Caco-2 (cell line): Measurements from ENCODE around the gene IL27RA. TPM values are rescaled to one million over a fixed set of nuclear protein-coding genes. Genes with fewer than 3 reads are reported as not detected.

Experiments used
- BruUV-seq: library from RNA; stranded (reverse); fragments of 400-500 nt; replicated peaks from 2 replicates; lab custom pipeline; 2021; lab: Mats Ljungman, UMichigan
- CTCF ChIA-PET: fragments of 300-600 bp; sonication (Branson Sonifier 250); formaldehyde crosslinking; loops from one replicate; lab custom pipeline; 2022; ENCODE audit warnings: antibody characterized with exemption; lab: Charles Lee
- POLR2A ChIA-PET: fragments of 300-600 bp; sonication (Branson Sonifier 250); formaldehyde crosslinking; loops from one replicate; lab custom pipeline; 2022; ENCODE audit warnings: antibody characterized with exemption; lab: Charles Lee
- DNase-seq, 2 experiments: peaks; one replicate each; pipeline versions ENCODE4 v3.0.0 to v3.0.0-alpha.2; 2020 to 2022
- H3K27me3 ChIP-seq: replicated peaks from 2 replicates; pipeline ENCODE4 v1.6.0; 2011; ENCODE audit warnings: low read length; ENCODE audit not compliant: control insufficient read depth, insufficient read depth
- H3K36me3 ChIP-seq: 2 replicates; pipeline ENCODE4 v1.5.1; 2011; ENCODE audit warnings: low read length; ENCODE audit not compliant: control insufficient read depth, insufficient read depth
- H3K4me1 ChIP-seq: fragments of 250-450 bp; sonication (Bioruptor Pico); 2 replicates; pipeline ENCODE4 v1.5.1; 2020; ENCODE audit warnings: mild to moderate bottlenecking
- H3K4me3 ChIP-seq: 2 replicates; pipeline ENCODE4 v1.5.1; 2011; ENCODE audit warnings: low read depth, mild to moderate bottlenecking, control low read depth, low read length
- H3K9me3 ChIP-seq: fragments of 250-450 bp; sonication (Bioruptor Pico); 2 replicates; pipeline ENCODE4 v1.5.1; 2020; ENCODE audit warnings: mild to moderate bottlenecking, moderate library complexity
- H3K27ac Mint-ChIP-seq: one replicate; pipeline ENCODE4 v1.8.0; 2022; ENCODE audit warnings: mixed read lengths; ENCODE audit not compliant: unreplicated experiment
- H3K27me3 Mint-ChIP-seq: one replicate; pipeline ENCODE4 v1.8.0; 2022; ENCODE audit warnings: mixed read lengths; ENCODE audit not compliant: insufficient read depth, unreplicated experiment
- H3K36me3 Mint-ChIP-seq: one replicate; pipeline ENCODE4 v1.8.0; 2022; ENCODE audit warnings: mild to moderate bottlenecking, mixed read lengths; ENCODE audit not compliant: insufficient read depth, unreplicated experiment
- H3K4me1 Mint-ChIP-seq: one replicate; pipeline ENCODE4 v1.8.0; 2022; ENCODE audit warnings: low read depth, mixed read lengths; ENCODE audit not compliant: unreplicated experiment
- H3K4me3 Mint-ChIP-seq: one replicate; pipeline ENCODE4 v1.8.0; 2022; ENCODE audit warnings: mild to moderate bottlenecking, moderate library complexity, mixed read lengths; ENCODE audit not compliant: unreplicated experiment
- H3K9me3 Mint-ChIP-seq: one replicate; pipeline ENCODE4 v1.8.0; 2022; ENCODE audit warnings: mixed read lengths; ENCODE audit not compliant: unreplicated experiment
- intact Hi-C: fragments of 100-400 bp; cut with micrococcal nuclease; formaldehyde crosslinking; loops from one replicate; pipeline ENCODE4 v1.10.0; 2022; ENCODE audit not compliant: unreplicated experiment
- total RNA-seq: library from RNA; stranded (reverse); gene quantifications from 2 replicates; pipeline ENCODE4 v1.2.3, GENCODE V29; 2022
- TF ChIP-seq, protein P1 (sequence below), 2 experiments: fragments of 200-600 bp in 1 of 2; IDR thresholded peaks; 1 replicate in 1 of 2; 2 replicates in 1 of 2; pipeline versions ENCODE4 v1.5.1 to v1.8.0; 2011 to 2022; ENCODE audit warnings: antibody characterized with exemption in 1 of 2, control low read depth in 1 of 2, inconsistent platforms in 1 of 2, low read depth in 1 of 2, low read length in 1 of 2, mild to moderate bottlenecking in 1 of 2, moderate library complexity in 1 of 2; ENCODE audit not compliant: insufficient read depth in 1 of 2, severe bottlenecking in 1 of 2, unreplicated experiment in 1 of 2

The IL27RA gene
- total RNA-seq, 1 experiment from 2014 or later, result 4.7 TPM

DNA sequence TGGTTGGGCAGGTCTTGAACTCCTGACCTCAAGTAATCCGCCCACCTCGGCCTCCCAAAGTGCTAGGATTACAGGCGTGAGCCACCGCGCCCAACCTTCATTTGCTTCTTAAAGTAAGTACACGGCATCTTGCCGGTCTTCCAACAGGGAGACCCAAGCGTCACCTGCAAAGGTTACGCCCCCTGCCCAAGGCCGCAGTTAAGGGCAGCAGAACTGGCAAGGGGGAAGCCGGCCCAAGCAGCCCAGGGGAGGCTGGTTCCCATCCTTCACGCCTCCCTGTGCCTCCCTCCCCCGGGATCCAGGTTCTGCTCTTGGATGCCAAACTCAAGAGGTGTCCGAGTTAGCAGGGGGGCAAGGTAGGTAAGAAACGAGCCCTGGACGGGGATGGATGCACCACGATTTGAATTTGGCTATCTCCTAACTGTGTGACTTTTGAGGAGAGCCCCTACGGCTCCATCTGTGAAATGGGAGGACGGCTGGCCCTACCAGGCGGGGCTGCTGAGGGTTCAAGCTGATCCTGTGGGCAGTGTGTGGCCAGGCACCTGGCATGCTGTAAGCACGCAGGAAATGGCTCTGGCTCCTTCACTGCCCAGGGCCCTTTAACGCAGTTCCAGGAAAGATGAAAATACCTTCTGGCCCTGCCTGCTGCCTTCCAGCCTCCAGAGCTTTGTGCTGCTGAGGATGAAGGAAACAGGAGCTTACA is 34.5 kb upstream of the IL27RA start:
- no peaks in the 10 kb centered on the region for H3K4me1 ChIP-seq
- Mint-ChIP-seq H3K27me3 (no peaks in the 10 kb centered on the region), H3K36me3 (peaks cover 6% of the 10 kb centered on the region), H3K4me1 (no peaks in the 10 kb centered on the region), H3K4me3 (no peak overlapping the region), H3K9me3 (no peaks in the 10 kb centered on the region), H3K27ac (no peak overlapping the region)
- ChIA-PET POLR2A (interaction anchor here (0.6 kb wide), 1 partner anchor 35 kb away, joined by 3 read pairs; the partner anchor contains the start of gene IL27RA), CTCF (no interaction called here)
- BruUV-seq, result no TSS peak
- DNase-seq, result no peak
- H3K27me3 ChIP-seq, result no peaks in the 10 kb centered on the region
- TF ChIP-seq, protein P1, sequence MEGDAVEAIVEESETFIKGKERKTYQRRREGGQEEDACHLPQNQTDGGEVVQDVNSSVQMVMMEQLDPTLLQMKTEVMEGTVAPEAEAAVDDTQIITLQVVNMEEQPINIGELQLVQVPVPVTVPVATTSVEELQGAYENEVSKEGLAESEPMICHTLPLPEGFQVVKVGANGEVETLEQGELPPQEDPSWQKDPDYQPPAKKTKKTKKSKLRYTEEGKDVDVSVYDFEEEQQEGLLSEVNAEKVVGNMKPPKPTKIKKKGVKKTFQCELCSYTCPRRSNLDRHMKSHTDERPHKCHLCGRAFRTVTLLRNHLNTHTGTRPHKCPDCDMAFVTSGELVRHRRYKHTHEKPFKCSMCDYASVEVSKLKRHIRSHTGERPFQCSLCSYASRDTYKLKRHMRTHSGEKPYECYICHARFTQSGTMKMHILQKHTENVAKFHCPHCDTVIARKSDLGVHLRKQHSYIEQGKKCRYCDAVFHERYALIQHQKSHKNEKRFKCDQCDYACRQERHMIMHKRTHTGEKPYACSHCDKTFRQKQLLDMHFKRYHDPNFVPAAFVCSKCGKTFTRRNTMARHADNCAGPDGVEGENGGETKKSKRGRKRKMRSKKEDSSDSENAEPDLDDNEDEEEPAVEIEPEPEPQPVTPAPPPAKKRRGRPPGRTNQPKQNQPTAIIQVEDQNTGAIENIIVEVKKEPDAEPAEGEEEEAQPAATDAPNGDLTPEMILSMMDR (IDR thresholded peaks at IDR 0.05; ENCODE audit: insufficient read depth in 1 of 2, low read depth in 1 of 2, low read length in 1 of 2, severe bottlenecking in 1 of 2, unreplicated experiment in 1 of 2), result no peak
- no peaks in the 10 kb centered on the region; the same call in 1 of the 2 replicates for H3K36me3 ChIP-seq
- intact Hi-C loops, result no loop called here
- no peaks in the 10 kb centered on the region for H3K9me3 ChIP-seq
- no peak overlapping the region for H3K4me3 ChIP-seq

DNA sequence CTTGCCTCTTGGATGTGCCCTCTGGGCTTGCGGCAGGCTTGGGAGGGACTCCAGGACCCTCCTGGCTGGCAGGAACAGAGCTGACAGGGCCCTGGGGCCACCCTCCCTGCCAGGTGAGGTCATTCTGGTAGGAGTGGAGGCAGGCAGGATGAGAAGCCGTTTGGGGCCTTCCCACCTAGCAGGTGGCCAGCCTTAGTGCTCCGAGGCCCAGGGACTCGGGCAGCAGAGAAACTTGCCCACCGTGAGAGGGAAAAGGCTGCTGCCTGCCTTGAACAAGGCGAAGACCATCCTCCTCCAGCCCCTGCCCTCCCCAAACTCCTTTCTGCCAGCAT is 34.0 kb upstream of the IL27RA start:
- Mint-ChIP-seq H3K27me3 (no peaks in the 10 kb centered on the region), H3K36me3 (peaks cover 5% of the 10 kb centered on the region), H3K4me1 (no peaks in the 10 kb centered on the region), H3K4me3 (no peak overlapping the region), H3K27ac (no peak overlapping the region), H3K9me3 (no peaks in the 10 kb centered on the region)
- no peaks in the 10 kb centered on the region for H3K4me1 ChIP-seq
- no peaks in the 10 kb centered on the region; the same call in 1 of the 2 replicates for H3K36me3 ChIP-seq
- no TSS peak for BruUV-seq
- CTCF ChIA-PET, result no interaction called here
- TF ChIP-seq, protein P1 (IDR thresholded peaks at IDR 0.05; ENCODE audit: insufficient read depth in 1 of 2, low read depth in 1 of 2, low read length in 1 of 2, severe bottlenecking in 1 of 2, unreplicated experiment in 1 of 2), result no peak
- POLR2A ChIA-PET, result interaction anchor here (0.6 kb wide), 1 partner anchor 34 kb away, joined by 3 read pairs; the partner anchor contains the start of gene IL27RA
- intact Hi-C loops, result no loop called here
- no peak for DNase-seq
- H3K27me3 ChIP-seq, result no peaks in the 10 kb centered on the region
- no peak overlapping the region for H3K4me3 ChIP-seq
- no peaks in the 10 kb centered on the region for H3K9me3 ChIP-seq

DNA sequence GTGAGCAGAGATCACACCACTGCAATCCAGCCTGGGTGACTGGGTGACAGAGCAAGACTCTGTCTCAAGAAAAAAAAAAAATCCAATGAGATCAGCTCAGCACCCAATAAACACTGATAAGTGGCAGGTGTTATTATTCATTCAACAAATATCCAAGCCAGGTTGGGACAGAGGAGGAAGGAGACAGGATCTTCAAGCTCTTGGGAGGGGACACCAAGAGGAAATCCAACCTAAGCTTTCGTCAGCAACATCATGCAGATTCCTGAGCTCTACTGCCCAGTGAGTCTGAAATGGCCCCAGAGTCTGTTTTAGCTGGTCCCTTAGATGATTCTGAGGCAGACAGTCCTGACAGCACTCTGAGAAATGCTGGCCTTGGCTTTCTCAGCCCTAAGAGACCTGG is 33.1 kb upstream of the IL27RA start:
- ChIA-PET CTCF (no interaction called here), POLR2A (interaction anchor here (0.6 kb wide), 1 partner anchor 44 kb away, joined by 3 read pairs; no protein-coding TSS in a partner anchor)
- BruUV-seq, result no TSS peak
- H3K36me3 ChIP-seq, result no peaks in the 10 kb centered on the region; the same call in 1 of the 2 replicates
- no peaks in the 10 kb centered on the region for H3K9me3 ChIP-seq
- no peak for DNase-seq
- TF ChIP-seq, protein P1 (IDR thresholded peaks at IDR 0.05; ENCODE audit: insufficient read depth in 1 of 2, low read depth in 1 of 2, low read length in 1 of 2, severe bottlenecking in 1 of 2, unreplicated experiment in 1 of 2), result no peak
- no peaks in the 10 kb centered on the region for H3K27me3 ChIP-seq
- no peak overlapping the region for H3K4me3 ChIP-seq
- Mint-ChIP-seq H3K36me3 (no peaks in the 10 kb centered on the region), H3K27me3 (no peaks in the 10 kb centered on the region), H3K4me3 (no peak overlapping the region), H3K9me3 (no peaks in the 10 kb centered on the region), H3K27ac (no peak overlapping the region), H3K4me1 (no peaks in the 10 kb centered on the region)
- no peaks in the 10 kb centered on the region for H3K4me1 ChIP-seq
- intact Hi-C loops, result no loop called here
